NCI-H2227 (cell line): ENCODE results near the gene C9orf50.
"Not testable (repeated sequence)": the region's sequence is repeated elsewhere in the genome, so short reads cannot be mapped to it uniquely, and the experiment has no call there.

Source experiments
- DNase-seq: peaks from one replicate; lab custom pipeline; 2025; ENCODE audit not compliant: unreplicated experiment; lab: John Stamatoyannopoulos, UW

C9orf50 gene

GRCh38 chr9:129620669-129621295, at the start of gene C9orf50:
TSS of gene C9orf50 (minus strand) at chr9:129621101. CDS start at chr9:129620574, 527 bp downstream.
- DNase-seq: peak; percentile 43

DNA sequence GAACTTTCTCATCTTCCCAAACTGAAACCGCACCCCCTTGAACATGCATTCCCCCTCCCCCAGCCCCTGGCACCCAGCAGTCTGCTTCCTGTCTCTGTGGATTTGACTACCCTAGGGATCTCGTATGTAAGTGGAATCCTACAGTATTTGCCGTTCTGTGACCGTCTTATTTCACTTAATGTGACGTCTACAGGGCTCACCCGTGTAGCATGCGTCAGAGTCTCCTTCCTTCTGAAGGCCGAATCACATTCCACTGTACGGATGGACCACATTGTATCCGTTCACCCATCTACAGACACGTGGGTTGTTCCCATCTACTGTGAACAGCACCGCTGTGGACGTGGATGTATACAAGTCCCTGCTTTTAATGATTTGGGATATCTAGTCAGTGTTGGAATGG, 49.0 kb upstream of the C9orf50 start:
- DNase-seq: no peak

DNA sequence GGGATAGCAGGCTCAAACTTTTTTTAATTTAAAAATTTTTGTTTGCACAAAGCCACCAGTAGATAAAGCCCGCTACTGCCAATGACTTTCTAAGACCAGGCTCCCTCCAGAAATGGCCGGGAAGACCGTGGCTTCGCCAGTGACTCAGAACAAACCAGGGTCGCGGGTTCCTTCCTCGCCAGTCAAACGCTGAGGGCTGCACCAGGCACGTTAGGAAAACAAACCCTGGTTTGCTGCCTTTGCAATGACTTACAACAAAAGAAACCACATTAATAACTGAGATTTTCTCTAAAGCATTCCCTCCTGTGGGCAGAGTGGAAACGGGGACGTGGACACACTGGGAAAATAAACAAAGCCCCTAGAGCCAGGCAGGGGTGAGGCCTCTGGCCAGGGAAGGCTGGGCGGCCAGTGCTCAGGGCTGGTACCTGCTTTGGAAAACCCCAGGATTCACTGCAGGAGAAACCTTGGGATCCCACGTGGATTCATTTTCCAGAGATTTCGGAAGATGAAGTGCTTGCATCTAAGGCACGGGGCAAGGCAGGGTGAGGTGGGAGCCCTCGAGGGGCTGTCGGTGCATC, 48.3 kb upstream of the C9orf50 start:
- no peak for DNase-seq

DNA sequence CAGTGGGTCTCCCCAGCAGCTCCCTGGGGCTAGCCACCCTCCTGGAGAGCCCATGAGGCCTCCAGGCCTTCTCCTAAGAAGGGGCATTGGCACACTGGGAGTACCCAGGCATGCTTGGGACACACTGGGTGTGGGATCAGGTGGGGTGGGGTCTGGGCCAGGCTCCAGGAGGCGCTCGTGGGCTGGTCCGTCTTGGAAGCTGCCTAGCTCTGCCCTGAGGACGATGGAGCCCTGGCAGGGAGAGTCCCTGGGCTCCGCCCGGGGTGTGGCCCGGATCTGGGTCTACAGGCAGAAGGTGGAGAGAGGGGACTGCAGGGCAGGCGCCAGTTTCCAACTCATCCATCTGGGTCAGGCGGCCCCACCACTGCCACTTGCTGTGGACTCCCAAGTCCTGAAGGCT, 46.9 kb upstream of the C9orf50 start:
- DNase-seq: no peak

DNA sequence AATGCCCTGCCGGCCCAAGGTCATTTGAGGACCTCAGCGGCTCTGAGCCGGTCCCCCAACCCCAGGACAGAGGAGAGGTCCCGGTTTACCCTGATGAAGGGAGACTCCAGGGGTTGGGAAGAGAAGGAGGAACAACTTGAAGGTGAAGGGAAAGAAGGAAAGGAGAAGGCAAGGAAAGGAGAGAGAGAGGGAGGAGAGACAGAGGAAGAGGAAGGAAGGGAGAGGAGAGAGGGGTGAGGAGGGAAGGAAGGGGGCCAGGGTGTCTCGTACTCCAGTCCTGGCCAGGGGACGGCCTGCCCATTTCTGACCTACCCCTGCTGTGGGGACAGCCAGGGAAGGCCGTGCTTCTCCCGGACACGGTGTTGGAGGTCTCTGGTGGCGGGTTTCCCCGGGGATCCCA, 46.5 kb upstream of the C9orf50 start:
- DNase-seq: no peak

DNA sequence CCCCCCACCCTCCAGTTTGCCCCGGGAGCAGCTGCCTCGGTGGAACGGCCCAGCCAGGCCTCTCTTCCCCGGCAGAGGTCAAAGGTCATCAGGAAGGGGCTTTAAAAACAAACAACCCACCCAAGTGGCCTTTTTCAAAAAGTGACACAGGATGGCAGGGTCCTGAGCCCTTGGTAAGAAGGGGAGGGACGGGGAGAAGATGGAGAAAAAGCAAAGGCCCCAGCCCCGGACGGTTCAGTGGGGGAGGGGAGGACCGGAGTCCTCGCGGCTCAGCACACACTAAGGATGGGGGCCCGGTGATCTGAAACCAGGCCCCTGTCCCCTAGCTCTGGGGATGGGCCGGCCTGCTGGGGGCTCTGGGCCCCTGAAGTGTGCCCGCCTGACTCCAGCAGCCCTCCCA, 45.7 kb upstream of the C9orf50 start:
- DNase-seq: no peak

GRCh38 chr9:129665814-129666520, 45.1 kb upstream of the C9orf50 start:
- no peak for DNase-seq

- peak; percentile 70 for DNase-seq
Measured at GRCh38 chr9:129665389-129665775, 44.5 kb upstream of the C9orf50 start, which contains the start of gene PRRX2. TSS of gene PRRX2 (plus strand) at chr9:129665647. CDS start at chr9:129665868, 221 bp downstream.

GRCh38 chr9:129664746-129665388, 44.0 kb upstream of the C9orf50 start:
- DNase-seq: no peak

DNA sequence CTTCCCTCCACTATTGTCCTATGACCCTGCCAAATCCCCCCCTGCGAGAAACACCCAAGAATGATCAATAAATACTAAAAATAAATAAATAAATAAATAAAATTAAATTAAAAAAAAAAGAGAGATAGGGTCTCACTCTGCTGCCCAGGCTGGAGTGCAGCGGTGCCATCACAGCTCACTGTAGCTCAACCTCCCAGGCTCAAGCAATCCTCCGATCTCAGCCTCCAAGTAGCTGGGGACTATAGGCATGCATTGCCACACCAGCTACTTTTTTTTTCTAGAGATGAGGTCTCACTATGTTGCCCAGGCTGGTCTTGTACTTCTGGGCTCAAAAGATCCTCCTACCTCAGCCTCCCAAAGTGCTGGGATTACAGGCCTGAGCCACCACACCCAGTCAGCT, 41.3 kb upstream of the C9orf50 start:
- DNase-seq: not testable (repeated sequence)

GRCh38 chr9:129661029-129661428, 40.1 kb upstream of the C9orf50 start:
- no peak for DNase-seq

GRCh38 chr9:129656795-129657390, 36.0 kb upstream of the C9orf50 start:
- DNase-seq: no peak

- DNase-seq: no peak
Measured at GRCh38 chr9:129655696-129656095, 34.8 kb upstream of the C9orf50 start.

DNA sequence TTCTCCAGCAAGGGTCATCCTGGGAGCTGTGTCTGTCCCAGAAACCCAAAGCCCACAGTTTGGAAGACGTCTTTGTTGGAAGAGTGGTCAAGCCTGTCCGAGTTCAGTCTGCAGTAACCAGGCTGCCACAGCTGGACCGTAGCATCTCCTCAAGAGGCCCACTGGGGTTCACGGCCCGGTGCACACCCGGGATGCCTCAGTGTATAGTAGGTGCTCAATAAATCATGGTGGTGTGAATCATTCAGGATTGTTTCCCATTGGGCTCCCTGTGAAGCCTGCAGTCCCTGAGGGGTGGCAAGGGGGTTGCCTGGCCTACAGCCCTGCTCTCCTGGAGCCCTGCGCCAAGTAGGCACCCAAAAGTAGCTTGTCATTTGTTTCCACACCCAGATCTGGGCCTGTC, 34.3 kb upstream of the C9orf50 start:
- no peak for DNase-seq

DNA sequence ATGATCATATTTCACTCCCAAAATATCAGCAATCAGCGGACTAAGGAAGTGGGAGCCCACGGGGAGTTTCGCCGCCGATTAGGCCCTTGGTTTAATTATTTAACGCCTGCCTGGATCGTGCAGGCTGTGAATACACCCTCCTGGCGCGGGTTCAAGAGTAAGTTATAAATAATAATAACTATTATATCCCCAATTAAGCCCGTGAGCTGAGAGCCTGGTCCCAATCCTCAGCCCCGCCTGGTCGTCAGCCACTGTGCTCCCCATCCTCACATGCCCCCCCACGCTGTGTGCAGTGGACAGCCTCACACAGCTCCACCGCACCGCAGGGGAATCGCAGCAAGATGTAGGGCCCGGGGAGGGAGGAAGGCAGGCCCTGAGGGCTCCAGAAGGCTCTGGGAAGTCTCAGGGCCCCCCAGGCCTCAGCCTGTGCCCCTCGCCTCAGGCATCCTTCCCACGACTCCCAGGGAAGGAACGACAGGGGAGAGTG, 33.7 kb upstream of the C9orf50 start:
- DNase-seq: no peak

- no peak for DNase-seq
Measured at GRCh38 chr9:129653823-129654553, 33.1 kb upstream of the C9orf50 start.

GRCh38 chr9:129650680-129651235, 29.9 kb upstream of the C9orf50 start:
- no peak for DNase-seq

GRCh38 chr9:129649726-129650679, 29.1 kb upstream of the C9orf50 start:
- no peak for DNase-seq

DNA sequence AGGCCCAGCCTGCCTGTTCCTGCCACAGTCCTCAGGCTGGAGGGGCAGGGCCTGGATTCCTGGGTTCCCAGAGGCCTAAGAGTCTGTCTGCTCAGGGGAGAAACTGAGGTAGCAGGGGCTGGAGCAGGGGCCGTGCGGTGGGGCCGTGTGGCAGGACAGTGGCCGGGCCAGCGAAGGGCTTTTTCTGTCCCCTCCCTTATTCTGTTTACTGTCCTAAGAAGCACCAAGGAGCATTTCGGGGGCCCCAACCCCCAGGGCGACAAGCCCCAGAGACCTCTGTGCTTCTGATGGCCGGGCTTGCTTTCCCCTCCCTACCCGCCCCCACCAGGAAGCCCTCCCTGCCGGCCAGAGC, 27.8 kb upstream of the C9orf50 start:
- DNase-seq: no peak
